ENCODE results near the gene ADAMTS6. TPM values are rescaled to one million over a fixed set of nuclear protein-coding genes. Genes with fewer than 3 reads are reported as not detected.
"Not testable (repeated sequence)": the region's sequence is repeated elsewhere in the genome, so short reads cannot be mapped to it uniquely, and the experiment has no call there.

ADAMTS6 gene
- total RNA-seq, 2 donors from 2014 or later = 2.0 to 3.8 TPM

DNA sequence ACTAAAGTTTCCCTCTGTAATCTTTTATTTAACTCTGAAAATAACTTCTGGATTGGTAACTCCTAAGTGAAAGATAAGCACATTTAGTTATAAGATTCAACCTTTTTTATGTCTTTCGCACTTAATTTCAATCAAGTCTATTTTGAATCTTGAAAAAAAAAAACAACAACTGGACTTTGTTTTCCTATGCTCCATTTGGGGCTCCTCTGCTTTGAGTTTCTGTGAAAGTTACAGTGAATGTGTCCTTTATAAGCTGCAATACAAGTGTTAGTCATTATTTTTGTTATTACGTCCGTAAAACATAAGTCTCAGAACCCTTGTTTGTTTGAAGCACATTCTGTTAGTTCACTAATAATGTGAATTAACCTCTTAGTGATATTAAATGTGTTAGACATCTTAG is 276.8 kb downstream of the ADAMTS6 start:
- ATAC-seq = no peak
- Mint-ChIP-seq H3K36me3 (no peaks in the 10 kb centered on the region), H3K9me3 (peaks cover 0 to 3% of the 10 kb centered on the region in 2 donors), H3K27ac (no peak overlapping the region)
- no peak for DNase-seq (ENCODE audit: low spot score in 2 of 2)

DNA sequence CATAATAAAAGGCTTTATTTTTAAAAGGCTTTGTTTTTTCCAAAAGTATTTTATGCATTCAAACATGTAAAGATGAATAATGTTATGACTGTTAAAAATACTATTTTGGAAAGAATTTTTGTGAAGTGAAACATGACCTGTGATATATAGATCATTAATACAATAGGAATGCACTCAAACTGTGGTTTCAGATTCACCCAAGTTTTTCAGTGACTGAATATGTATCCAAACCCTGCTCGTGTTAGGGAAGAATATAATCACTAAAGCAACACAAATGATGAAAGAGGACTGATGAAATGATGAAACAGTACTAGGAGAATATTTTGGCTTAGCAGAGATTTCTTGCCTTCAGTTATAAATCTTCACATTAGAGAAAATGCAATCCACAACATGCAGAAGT is 278.0 kb downstream of the ADAMTS6 start:
- Mint-ChIP-seq H3K36me3 (no peaks in the 10 kb centered on the region), H3K27ac (no peak overlapping the region), H3K9me3 (no peaks in the 10 kb centered on the region)
- DNase-seq (ENCODE audit: low spot score in 2 of 2) (no peak), ATAC-seq (no peak)

DNA sequence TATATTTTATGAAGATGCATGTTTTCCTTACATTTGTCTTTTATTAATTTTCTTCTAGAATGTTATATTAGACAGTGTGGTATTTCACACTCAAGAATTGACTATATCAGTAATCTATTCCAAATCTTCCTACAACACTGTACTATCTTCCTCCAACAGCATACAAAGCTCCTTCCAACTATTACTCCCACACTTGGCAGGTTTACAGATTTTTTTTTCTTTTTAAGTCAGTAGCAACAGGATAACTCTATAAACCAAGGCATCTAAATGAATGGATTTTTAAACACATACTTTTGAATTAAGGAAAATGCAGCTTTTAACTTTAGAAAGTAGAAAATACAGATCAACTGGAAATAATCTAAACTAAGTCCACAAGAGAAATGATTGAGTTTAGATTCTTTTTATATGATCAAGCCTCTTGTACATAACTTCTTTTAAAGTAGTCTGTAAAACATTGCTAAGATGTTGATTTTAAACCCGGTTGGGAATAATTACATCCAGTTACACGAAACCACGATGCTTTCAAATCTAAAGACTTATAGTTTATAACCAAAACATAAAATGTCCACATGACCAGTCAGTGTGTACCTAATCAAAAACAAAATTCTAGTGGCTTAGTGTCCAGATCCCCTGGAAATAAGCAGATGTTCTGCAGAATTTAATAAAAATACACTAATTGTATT is 281.6 kb downstream of the ADAMTS6 start:
- ATAC-seq = no peak
- no peaks in the 10 kb centered on the region for H3K36me3 Mint-ChIP-seq
- no peak overlapping the region for H3K27ac Mint-ChIP-seq
- DNase-seq (ENCODE audit: low spot score in 2 of 2) = no peak
- no peaks in the 10 kb centered on the region for H3K9me3 Mint-ChIP-seq

DNA sequence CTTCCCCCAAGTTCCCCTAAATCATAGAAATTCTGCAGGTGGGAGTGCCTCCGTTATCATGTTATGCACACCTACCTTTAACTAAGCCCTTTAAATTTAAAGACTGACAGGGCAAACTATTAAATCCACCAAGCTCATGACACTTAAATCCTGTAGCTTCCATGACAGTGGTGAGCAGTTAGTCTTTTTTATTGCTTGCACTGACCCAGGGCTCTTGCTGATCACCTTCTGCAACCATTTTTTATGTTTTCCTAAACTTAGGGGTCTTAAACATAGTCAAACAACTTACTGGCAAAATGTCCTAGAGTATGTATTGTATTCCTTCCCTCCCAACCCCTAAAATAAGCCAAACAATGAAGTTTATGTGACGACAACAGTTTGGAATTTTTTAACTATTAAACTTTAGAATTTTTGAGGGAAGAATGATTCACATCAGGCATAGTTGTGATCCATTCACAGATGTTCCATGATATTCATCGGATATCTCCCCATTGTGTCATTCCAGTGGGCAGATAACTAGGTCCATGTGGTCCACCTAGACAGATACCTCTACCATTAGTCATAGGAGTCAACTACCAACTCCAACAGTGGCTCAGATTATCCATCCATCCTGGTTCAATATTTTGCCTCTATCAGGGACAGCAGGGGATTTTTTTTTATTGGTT is 283.1 kb downstream of the ADAMTS6 start:
- Mint-ChIP-seq H3K36me3 (no peaks in the 10 kb centered on the region), H3K27ac (no peak overlapping the region), H3K9me3 (no peaks in the 10 kb centered on the region)
- DNase-seq (ENCODE audit: low spot score in 2 of 2) (no peak), ATAC-seq (no peak)

DNA sequence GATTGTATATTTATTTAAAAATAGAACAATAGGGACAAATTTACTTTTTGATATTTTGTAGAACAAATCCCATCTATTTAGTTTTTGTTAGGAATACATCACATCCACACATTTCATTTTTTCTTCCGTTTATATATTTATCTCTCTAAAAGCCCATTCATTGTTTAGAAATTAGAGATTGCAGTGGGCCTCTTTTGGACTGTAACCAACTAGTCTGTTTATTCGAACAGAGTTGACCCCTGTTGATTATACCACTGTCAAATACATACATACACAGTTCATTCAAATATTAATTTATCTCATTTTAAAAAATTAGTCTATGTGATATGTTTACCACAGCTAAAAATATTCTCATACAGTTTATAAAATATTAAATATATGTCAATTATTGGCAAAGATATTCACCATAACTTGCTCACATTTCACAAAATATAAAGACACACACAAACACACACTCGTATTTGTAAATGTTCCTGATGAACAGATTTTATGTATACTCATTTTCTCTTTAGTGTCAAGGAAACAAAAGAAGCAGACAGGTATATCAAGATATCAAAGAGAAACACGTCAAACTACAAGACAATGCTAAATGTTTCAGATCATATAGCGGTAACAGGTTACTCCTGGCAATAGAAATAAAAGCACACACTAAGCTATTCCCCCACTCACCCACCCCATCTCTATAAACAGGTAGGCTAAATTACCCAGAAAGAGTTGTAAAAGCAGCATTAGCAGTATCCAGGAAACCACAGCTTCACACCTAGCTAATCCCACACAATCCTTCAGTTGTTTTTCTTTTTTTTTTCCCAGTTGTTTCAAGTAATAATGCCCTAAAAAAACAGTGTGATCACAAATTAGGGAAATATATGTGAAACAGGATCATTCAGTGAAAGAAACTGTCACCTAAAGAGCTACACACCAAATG is 283.9 kb downstream of the ADAMTS6 start:
- no peak for DNase-seq (ENCODE audit: low spot score in 2 of 2)
- Mint-ChIP-seq H3K9me3 (no peaks in the 10 kb centered on the region), H3K36me3 (no peaks in the 10 kb centered on the region), H3K27ac (no peak overlapping the region)
- no peak for ATAC-seq

DNA sequence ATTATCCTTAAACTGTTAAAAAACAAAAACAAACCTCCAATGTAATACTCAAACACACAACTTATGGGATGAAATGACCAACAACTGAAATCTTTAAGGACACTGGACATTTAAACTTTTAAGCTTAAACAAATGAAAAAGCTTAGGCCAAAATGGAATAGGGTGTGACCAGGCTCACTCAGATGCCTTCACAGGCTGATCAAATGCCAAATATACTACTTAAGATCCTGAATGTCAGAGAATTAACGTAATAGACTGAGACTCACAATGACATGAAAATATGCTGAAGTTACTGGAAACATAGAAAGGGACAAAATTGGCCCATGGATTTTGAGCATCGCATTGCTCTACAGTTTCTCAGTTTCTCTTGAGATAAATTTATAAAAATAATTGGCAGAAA is 286.8 kb downstream of the ADAMTS6 start:
- Mint-ChIP-seq H3K27ac (no peak overlapping the region), H3K9me3 (no peaks in the 10 kb centered on the region), H3K36me3 (no peaks in the 10 kb centered on the region)
- DNase-seq (ENCODE audit: low spot score in 2 of 2) (no peak), ATAC-seq (no peak)

DNA sequence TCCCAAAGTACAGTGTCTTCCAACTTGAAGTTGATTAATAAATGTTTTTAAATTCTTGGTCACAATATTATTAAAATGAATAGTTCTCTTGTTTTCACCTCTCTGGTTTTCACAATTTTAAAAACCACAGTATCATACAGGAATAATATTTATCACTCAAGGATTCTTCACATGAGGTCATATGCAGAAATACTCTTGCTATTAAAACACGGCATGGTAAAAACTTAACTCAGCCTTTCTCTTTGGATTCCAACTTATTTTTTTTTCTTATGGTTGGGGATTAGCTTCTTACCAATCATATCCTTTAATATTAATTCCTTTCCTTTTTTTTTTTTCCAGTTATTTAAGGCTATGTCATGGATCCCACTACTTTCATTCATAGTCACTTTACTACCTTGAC is 289.4 kb downstream of the ADAMTS6 start:
- no peak for DNase-seq (ENCODE audit: low spot score in 2 of 2)
- H3K36me3 Mint-ChIP-seq = peaks cover 0 to 6% of the 10 kb centered on the region in 2 donors
- H3K27ac Mint-ChIP-seq = no peak overlapping the region
- ATAC-seq = no peak
- H3K9me3 Mint-ChIP-seq = no peaks in the 10 kb centered on the region

DNA sequence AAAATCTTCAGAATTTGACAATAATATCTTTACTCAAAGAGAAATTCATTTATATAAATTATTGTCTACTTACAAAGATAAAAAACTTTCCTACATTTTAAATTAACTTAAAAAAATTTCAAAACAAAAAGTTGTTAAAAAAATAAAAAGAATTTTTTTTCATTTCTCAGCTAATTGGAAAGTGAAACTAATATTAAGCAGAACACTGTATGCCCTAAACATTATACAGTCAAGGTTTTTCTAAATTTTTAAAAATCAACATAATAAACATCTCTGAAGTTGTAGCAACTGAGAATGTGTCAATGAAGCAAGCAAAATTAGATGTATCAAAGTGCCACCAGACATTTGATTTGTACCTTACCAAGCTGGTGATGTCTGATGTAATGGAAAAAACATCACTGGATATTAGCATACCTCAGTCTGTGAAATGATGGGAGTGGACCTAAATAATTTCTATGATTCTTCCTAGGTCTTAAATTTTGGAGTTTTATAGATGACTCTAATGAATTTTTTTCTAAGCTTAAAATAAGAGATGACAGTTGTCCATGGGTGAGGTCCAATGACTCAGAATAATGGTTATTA is 290.1 kb downstream of the ADAMTS6 start:
- no peak overlapping the region for H3K27ac Mint-ChIP-seq
- no peak for ATAC-seq
- H3K36me3 Mint-ChIP-seq = peaks cover 0 to 6% of the 10 kb centered on the region in 2 donors
- DNase-seq (ENCODE audit: low spot score in 2 of 2) = no peak
- no peaks in the 10 kb centered on the region for H3K9me3 Mint-ChIP-seq

DNA sequence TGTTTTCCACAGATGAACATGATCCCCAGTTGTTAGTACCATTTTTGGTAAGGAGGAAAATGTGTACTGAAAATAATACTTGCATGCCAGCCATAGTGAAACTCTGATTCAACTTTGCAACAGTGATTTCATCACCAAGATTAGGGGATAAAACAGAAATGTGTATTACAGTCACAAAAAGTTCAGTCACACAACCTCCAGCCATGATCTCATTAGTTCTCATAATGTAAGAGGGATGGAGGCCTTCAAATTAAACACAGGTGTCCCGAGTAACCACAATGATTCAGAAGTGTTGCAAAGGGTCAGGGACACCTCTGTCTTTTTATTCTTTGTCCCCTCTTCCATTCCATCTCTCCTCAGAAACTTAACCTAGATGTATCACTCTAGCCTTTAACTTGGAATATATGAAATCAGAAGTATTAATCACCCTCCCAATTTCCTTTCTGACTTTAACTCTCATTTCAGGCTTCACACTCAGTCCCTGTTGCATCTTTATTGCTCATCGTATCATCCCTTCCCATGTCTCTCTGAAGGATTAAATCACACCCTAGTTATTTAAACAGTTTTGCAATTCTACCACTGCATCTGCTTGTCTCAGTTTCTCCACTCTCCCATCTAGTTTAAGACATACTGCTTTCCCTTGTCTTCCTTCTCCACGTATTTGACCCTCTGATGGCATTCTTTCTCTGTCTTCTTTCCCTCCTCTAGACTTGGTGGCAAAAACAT is 291.2 kb downstream of the ADAMTS6 start:
- peak overlapping the region; percentile 7 to 45 for H3K27ac Mint-ChIP-seq
- DNase-seq (ENCODE audit: low spot score in 2 of 2) (peak in 1 of 2 donors; percentile 23), ATAC-seq (peak; percentile 92 to 95)

DNA sequence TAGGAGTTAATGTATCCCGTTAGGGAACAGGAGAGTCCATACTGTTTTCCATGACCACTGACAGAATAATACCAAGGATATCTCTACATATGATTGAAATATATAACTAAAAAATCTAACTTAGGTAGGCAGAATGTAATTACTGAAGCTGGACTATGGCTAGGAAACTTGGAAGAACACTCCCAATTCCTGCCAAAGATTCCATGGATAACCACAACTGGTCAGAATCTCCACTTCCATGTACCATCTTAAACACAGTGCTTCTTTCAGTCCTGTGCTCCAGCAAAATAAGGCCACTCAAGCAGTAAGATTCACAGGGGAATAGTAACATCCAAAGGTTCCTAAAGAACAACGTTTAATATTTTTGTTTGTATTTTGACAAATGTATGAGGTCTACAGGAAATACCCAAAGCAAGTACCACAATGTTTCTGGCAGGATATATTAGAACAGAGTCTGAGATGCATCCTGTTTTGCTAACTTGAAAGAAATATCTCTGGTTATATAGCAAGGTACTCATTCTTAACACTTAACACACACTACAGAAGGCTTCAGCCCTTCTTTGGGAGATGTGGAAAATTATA is 295.0 kb downstream of the ADAMTS6 start:
- no peak overlapping the region for H3K27ac Mint-ChIP-seq
- no peak for DNase-seq (ENCODE audit: low spot score in 2 of 2)
- no peaks in the 10 kb centered on the region for H3K9me3 Mint-ChIP-seq
- peaks cover 0 to 6% of the 10 kb centered on the region in 2 donors for H3K36me3 Mint-ChIP-seq
- ATAC-seq = no peak

More for the DNA sequence above, 291.2 kb downstream of the ADAMTS6 start:
- Mint-ChIP-seq H3K9me3 (no peaks in the 10 kb centered on the region), H3K36me3 (peaks cover 0 to 6% of the 10 kb centered on the region in 2 donors)

DNA sequence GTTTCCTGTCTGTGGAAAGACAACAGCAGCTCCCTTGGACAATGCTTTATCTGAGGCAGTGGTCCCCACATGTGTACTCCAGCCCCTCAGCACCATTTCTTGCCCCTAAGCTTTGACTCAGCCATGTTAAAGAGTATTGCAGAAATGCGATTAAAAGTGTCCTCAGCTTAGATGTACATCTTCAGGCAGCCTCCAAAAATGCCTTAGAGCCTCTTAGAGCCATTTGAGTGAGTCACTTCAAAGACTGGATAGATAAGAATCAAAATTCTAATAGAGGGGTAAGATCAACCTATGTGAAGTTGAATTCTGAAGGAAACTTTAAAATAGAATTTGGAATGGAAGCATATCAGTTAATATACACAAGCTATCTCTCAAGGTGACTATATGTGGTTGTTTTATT is 296.3 kb downstream of the ADAMTS6 start:
- ATAC-seq (no peak), DNase-seq (ENCODE audit: low spot score in 2 of 2) (no peak)
- Mint-ChIP-seq H3K9me3 (no peaks in the 10 kb centered on the region), H3K36me3 (peaks cover 0 to 6% of the 10 kb centered on the region in 2 donors), H3K27ac (no peak overlapping the region)

DNA sequence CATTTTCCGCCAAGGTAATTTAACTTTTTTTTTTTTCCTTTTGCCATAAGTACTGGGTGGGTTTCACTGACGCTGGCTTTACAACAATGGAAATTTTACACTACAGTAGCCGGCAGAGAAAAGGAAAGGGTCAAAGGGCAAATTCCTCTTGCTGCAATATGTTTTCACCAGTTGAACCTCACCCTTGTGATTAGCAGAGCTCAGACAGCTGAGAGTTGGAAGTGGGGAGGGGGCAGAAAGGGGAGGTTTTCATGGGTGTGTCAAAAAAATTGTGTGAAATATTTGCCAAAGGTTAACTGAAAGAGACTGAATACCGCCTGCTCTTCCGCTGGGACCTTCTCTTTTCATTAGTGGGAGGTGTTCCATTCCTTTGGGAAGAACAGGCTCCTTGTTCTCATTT is 296.9 kb downstream of the ADAMTS6 start:
- Mint-ChIP-seq H3K9me3 (no peaks in the 10 kb centered on the region), H3K36me3 (peaks cover 0 to 6% of the 10 kb centered on the region in 2 donors), H3K27ac (no peak overlapping the region)
- ATAC-seq (no peak), DNase-seq (ENCODE audit: low spot score in 2 of 2) (no peak)

DNA sequence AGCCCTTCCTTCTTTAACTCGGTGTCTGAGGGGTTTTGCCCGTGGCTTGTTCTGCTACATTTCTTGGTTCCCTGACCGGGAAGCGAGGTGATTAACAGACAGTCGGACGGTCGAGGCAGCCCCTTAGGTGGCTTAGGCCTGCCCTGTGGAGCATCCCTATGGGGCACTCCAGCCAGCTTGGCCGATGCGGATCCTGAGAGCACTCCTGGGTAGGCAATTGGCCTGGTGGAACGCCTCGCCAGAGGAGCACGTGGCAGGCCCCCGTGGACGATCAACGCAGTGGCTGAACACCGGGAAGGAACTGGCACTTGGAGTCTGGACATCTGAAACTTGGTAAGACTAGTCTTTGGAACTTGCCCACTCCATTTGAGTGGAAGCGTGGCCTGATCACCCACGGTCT is 307.5 kb downstream of the ADAMTS6 start:
- not testable (repeated sequence) for ATAC-seq; DNase-seq (ENCODE audit: low spot score in 2 of 2); H3K27ac Mint-ChIP-seq; H3K9me3 Mint-ChIP-seq
- H3K36me3 Mint-ChIP-seq = peaks cover 0 to 10% of the 10 kb centered on the region in 2 donors

DNA sequence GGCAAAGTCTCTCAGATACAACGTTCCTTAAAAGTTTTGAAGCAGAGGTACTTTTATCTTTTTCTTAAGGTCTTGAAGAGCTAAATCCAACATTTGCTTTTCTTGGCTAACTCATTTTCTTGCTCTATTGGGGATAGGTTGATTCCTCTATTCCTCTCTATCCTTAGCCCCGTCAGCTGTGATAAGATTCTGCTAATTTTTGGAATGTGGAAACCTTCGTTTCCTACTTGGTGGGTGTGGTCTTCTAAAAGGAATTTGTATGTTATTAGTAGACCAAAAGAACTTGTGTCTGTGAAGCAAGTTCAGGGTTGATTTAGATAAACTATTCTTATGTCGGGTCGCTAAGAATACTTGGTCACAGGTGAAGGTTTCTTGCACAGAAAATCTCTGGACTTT is 308.6 kb downstream of the ADAMTS6 start:
- DNase-seq (ENCODE audit: low spot score in 2 of 2) (no peak), ATAC-seq (no peak)
- Mint-ChIP-seq H3K36me3 (peaks cover 0 to 10% of the 10 kb centered on the region in 2 donors), H3K27ac (no peak overlapping the region), H3K9me3 (no peaks in the 10 kb centered on the region)

DNA sequence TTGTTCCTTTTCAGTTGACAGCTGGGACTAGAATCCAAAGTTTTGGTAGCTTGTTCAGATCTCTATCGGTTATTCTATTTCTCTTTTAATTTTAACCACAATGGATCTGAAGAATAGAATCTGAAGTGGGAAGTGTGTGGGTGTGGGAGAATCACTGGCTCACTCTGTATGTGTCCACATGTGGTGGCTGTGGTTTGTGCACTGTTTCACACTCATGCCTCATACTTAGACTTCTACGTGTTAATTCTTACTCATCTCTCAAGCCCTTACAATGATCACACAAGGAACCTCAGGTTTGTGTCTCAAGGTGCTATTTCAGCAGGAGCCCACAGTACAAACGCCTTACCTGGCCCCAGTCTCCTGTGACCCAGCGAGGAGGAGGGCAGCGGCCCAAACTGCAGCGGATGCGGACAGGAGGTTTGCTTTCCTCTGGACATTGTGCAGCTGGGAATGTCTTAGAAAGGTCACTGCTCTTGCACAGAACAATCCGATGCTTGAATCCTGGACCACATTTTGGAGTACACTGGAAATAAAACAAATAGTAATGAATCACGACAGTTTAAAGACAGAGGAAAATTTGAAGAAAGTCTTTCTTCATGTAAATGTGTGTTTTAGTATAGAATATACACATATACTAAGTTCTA is 309.1 kb downstream of the ADAMTS6 start:
- peaks cover 0 to 10% of the 10 kb centered on the region in 2 donors for H3K36me3 Mint-ChIP-seq
- H3K9me3 Mint-ChIP-seq = no peaks in the 10 kb centered on the region
- no peak overlapping the region for H3K27ac Mint-ChIP-seq
- ATAC-seq (peak; percentile 100), DNase-seq (ENCODE audit: low spot score in 2 of 2) (peak; percentile 70 to 72)
